Stomach (tissue), 4 donors: ENCODE measurements around the gene MLH3.

Experiments used
- EP300 ChIP-seq: sonication (generic); formaldehyde crosslinking; IDR thresholded peaks from one replicate; pipeline ENCODE4 v1.6.1; 2017; ENCODE audit warnings: antibody characterized with exemption
- POLR2A ChIP-seq, 4 donors: fragments of 450-650 bp; IDR thresholded peaks; one replicate each; pipeline ENCODE4 v1.6.1; 2016; ENCODE audit warnings: antibody characterized with exemption in 4 of 4, control low read depth in 2 of 4, mild to moderate bottlenecking in 1 of 4, moderate library complexity in 1 of 4
- TF ChIP-seq, protein P1 (sequence below), 7 experiments: fragments of 450-650 bp in 4 of 7; fragments of 200-600 bp in 3 of 7; sonication (generic) in 3 of 7; IDR thresholded peaks; one replicate each; pipeline ENCODE4 v1.5.1; 2016 to 2019; ENCODE audit warnings: antibody characterized with exemption in 7 of 7, control low read depth in 2 of 7, mild to moderate bottlenecking in 1 of 7

- TF ChIP-seq POLR2A (IDR thresholded peaks at IDR 0.05) (no peak), EP300 (no peak)
- TF ChIP-seq, protein P1, sequence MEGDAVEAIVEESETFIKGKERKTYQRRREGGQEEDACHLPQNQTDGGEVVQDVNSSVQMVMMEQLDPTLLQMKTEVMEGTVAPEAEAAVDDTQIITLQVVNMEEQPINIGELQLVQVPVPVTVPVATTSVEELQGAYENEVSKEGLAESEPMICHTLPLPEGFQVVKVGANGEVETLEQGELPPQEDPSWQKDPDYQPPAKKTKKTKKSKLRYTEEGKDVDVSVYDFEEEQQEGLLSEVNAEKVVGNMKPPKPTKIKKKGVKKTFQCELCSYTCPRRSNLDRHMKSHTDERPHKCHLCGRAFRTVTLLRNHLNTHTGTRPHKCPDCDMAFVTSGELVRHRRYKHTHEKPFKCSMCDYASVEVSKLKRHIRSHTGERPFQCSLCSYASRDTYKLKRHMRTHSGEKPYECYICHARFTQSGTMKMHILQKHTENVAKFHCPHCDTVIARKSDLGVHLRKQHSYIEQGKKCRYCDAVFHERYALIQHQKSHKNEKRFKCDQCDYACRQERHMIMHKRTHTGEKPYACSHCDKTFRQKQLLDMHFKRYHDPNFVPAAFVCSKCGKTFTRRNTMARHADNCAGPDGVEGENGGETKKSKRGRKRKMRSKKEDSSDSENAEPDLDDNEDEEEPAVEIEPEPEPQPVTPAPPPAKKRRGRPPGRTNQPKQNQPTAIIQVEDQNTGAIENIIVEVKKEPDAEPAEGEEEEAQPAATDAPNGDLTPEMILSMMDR (IDR thresholded peaks at IDR 0.05) = no peak
Observed at GRCh38 chr14:75044322-75044721, 6.9 kb downstream of the MLH3 start.
